HL-60 (cell line): Measurements from ENCODE around the gene LOXL3.

Experiments used
- POLR2AphosphoS5 ChIP-seq: IDR thresholded peaks from 2 replicates; pipeline ENCODE4 v1.6.1; 2012; ENCODE audit warnings: low read depth
- SPI1 ChIP-seq: IDR thresholded peaks from 2 replicates; pipeline ENCODE4 v1.6.1; 2012; ENCODE audit warnings: low read depth, mild to moderate bottlenecking, borderline replicate concordance
- TF ChIP-seq, protein P1 (sequence below): IDR thresholded peaks from one replicate; pipeline ENCODE4 v1.5.1; 2011; ENCODE audit warnings: low read length, control low read depth, inconsistent platforms; ENCODE audit not compliant: insufficient read depth
- TF ChIP-seq, protein P2 (sequence below): IDR thresholded peaks from 2 replicates; pipeline ENCODE4 v1.6.1; 2012; ENCODE audit warnings: low read depth; ENCODE audit not compliant: insufficient replicate concordance

DNA sequence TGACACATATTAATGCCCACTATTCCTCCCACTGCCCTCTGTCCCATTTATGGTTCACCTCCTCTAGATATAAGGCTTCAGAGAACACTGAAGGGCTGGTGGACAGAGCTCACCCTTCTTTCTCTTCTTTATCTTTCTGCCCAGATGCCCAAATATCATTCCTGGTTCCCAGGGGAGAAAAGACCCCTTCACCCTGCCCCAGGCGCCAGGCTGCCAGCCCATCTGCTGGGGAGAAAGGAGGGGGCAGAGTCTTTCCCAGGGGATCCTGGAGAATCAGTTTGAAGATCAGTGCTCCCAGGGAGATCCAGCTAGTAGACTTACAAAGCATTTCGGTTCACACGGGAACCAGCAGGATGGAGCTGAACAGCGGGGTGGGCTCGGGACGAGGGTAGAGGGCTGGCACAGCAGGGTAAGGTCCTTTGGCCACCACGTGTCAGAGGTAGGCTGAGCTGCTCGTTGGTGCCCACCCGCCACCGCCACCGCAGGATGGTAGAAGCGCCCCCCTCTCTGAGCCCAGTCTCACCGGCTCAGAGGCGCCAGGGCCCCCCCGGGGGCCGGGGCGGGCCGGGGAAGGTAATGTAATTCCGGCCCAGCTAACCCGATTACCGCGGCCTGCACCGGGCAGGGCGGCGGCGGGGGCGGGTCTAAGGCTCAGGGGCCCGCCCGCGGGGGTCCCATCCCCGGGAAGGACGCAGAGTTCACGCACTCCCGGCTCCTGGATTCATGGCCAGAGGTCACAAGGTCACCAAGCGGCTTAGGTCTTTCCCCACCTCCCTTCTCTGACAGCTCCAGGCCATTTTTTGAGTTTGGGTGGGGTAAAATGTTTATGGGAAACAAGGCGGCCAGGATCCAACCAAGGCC lies 40.8 kb downstream of the LOXL3 start:
- TF ChIP-seq, protein P1, sequence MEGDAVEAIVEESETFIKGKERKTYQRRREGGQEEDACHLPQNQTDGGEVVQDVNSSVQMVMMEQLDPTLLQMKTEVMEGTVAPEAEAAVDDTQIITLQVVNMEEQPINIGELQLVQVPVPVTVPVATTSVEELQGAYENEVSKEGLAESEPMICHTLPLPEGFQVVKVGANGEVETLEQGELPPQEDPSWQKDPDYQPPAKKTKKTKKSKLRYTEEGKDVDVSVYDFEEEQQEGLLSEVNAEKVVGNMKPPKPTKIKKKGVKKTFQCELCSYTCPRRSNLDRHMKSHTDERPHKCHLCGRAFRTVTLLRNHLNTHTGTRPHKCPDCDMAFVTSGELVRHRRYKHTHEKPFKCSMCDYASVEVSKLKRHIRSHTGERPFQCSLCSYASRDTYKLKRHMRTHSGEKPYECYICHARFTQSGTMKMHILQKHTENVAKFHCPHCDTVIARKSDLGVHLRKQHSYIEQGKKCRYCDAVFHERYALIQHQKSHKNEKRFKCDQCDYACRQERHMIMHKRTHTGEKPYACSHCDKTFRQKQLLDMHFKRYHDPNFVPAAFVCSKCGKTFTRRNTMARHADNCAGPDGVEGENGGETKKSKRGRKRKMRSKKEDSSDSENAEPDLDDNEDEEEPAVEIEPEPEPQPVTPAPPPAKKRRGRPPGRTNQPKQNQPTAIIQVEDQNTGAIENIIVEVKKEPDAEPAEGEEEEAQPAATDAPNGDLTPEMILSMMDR = no peak
- TF ChIP-seq POLR2AphosphoS5 (no peak), SPI1 (no peak)
- TF ChIP-seq, protein P2, sequence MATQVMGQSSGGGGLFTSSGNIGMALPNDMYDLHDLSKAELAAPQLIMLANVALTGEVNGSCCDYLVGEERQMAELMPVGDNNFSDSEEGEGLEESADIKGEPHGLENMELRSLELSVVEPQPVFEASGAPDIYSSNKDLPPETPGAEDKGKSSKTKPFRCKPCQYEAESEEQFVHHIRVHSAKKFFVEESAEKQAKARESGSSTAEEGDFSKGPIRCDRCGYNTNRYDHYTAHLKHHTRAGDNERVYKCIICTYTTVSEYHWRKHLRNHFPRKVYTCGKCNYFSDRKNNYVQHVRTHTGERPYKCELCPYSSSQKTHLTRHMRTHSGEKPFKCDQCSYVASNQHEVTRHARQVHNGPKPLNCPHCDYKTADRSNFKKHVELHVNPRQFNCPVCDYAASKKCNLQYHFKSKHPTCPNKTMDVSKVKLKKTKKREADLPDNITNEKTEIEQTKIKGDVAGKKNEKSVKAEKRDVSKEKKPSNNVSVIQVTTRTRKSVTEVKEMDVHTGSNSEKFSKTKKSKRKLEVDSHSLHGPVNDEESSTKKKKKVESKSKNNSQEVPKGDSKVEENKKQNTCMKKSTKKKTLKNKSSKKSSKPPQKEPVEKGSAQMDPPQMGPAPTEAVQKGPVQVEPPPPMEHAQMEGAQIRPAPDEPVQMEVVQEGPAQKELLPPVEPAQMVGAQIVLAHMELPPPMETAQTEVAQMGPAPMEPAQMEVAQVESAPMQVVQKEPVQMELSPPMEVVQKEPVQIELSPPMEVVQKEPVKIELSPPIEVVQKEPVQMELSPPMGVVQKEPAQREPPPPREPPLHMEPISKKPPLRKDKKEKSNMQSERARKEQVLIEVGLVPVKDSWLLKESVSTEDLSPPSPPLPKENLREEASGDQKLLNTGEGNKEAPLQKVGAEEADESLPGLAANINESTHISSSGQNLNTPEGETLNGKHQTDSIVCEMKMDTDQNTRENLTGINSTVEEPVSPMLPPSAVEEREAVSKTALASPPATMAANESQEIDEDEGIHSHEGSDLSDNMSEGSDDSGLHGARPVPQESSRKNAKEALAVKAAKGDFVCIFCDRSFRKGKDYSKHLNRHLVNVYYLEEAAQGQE = no peak
